Measurements from ENCODE around the gene PKP1.
"Not testable (repeated sequence)": the region's sequence is repeated elsewhere in the genome, so short reads cannot be mapped to it uniquely, and the experiment has no call there.

The PKP1 gene, protein sequence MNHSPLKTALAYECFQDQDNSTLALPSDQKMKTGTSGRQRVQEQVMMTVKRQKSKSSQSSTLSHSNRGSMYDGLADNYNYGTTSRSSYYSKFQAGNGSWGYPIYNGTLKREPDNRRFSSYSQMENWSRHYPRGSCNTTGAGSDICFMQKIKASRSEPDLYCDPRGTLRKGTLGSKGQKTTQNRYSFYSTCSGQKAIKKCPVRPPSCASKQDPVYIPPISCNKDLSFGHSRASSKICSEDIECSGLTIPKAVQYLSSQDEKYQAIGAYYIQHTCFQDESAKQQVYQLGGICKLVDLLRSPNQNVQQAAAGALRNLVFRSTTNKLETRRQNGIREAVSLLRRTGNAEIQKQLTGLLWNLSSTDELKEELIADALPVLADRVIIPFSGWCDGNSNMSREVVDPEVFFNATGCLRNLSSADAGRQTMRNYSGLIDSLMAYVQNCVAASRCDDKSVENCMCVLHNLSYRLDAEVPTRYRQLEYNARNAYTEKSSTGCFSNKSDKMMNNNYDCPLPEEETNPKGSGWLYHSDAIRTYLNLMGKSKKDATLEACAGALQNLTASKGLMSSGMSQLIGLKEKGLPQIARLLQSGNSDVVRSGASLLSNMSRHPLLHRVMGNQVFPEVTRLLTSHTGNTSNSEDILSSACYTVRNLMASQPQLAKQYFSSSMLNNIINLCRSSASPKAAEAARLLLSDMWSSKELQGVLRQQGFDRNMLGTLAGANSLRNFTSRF

DNA sequence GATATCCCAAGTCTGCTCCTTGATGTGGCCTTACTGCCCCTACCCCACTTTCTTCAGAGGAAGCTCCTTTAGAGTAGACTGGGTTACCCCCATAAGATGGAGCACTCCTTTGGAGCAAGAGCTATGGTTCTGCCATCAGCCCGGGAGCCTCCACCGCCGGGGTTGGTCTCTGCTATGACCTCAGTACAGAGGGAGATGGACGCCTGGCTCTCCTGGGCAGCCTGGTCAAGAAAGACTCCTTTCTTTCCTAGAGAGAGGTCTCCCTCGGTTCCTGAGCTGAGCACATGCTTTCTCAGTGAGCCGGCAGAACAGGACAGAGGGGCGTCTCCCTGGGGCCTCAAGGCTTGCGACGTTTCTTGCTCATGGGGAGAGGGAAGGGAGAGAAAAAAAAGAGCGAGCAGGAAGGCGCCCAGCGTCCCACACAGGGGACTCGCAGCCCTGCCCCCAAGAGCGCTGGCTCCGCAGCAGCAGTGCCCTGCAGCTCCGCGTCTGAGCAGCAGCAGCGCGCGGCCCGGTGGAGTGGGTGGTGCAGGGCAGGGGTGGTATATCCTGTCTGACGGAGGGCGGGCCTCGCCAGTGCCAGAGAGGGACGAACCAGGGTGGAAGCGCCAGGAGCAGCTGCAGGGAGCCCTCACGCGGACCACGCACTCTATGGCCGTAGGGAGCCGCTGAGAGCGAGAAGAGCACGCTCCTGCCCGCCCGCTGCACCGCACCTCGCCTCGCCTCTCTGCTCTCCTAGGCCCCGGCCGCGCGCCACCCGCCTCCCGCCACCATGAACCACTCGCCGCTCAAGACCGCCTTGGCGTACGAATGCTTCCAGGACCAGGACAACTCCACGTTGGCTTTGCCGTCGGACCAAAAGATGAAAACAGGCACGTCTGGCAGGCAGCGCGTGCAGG, at the start of gene PKP1:
Gene PKP1 (plus strand): TSS at position 576 of the 899 bp plus-strand sequence. CDS start 197 bp downstream, at position 773.
- no peak for DNase-seq (ENCODE audit: low spot score)

- DNase-seq (ENCODE audit: low spot score): not testable (repeated sequence)
Measured at GRCh38 chr1:201239646-201240045, 43.7 kb upstream of the PKP1 start.

- no peak for DNase-seq (ENCODE audit: low spot score)
Measured at GRCh38 chr1:201240171-201240570, 43.1 kb upstream of the PKP1 start.

- DNase-seq (ENCODE audit: low spot score): no peak
Measured at GRCh38 chr1:201241736-201242135, 41.6 kb upstream of the PKP1 start.

DNA sequence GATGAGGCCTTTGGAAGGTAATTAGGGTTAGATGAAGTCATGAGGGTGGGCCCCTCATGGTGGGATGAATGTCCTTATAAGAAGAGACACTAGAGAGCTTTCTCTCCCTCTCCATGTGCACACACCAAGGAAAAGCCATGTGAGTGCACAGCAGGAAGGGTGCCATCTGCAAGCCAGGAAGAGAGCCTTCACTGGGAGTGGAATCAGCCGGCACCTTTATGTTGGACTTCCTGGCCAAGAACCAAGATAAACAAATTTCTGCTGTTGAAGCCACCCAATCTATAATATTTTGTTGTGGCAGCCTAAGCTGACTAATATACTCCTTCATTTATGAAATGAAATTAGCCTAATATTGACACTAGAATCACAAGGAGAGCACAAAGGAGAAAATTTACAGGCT, 38.2 kb upstream of the PKP1 start:
- no peak for DNase-seq (ENCODE audit: low spot score)

DNA sequence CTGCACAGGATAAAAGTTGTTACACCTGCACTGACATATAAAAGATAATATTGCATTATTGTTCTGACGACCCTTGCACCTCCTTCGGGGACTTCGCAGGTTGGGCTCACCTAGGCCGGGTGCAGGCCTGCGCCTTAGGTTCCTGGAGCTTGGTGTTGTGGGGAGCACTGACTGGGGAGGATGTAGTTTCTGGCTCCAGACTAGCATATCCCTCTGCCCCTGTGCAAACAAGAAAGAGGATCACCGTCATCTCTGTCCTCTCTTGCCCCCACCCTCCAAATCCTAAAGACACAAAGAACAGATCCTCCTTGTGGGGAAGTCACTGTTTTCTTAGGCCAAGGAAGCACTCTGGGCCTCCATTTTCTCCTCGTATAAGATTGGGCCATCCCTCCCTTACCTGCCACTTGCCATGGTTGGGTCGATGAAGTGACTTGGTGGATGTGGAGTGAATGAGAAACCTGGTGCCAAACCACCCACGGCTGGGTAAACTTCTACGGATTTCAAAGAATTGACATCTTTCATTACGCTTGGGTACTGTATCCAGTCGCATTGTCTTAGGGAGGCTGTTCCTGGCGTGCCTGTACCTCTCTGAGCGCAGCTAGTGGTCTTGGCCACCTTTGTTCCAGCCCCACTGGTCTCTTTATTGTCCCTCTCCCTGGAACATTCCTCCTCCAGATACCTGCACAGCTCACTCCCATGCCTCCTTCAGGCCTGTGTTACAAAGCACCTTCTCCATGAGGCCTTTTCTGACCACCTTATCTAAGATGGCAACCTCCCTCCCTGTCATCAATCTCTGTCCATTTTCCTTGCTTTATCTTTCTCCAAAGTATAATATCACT, 34.4 kb upstream of the PKP1 start:
- DNase-seq (ENCODE audit: low spot score): no peak

- DNase-seq (ENCODE audit: low spot score): no peak
Measured at GRCh38 chr1:201250326-201251011, 32.8 kb upstream of the PKP1 start.

- DNase-seq (ENCODE audit: low spot score): no peak
Measured at GRCh38 chr1:201251411-201251810, 31.9 kb upstream of the PKP1 start.

GRCh38 chr1:201251851-201252430, 31.4 kb upstream of the PKP1 start:
- no peak for DNase-seq (ENCODE audit: low spot score)

- no peak for DNase-seq (ENCODE audit: low spot score)
Measured at GRCh38 chr1:201252944-201253371, 30.3 kb upstream of the PKP1 start.

GRCh38 chr1:201253411-201253810, 29.9 kb upstream of the PKP1 start:
- DNase-seq (ENCODE audit: low spot score): peak; percentile 39

DNA sequence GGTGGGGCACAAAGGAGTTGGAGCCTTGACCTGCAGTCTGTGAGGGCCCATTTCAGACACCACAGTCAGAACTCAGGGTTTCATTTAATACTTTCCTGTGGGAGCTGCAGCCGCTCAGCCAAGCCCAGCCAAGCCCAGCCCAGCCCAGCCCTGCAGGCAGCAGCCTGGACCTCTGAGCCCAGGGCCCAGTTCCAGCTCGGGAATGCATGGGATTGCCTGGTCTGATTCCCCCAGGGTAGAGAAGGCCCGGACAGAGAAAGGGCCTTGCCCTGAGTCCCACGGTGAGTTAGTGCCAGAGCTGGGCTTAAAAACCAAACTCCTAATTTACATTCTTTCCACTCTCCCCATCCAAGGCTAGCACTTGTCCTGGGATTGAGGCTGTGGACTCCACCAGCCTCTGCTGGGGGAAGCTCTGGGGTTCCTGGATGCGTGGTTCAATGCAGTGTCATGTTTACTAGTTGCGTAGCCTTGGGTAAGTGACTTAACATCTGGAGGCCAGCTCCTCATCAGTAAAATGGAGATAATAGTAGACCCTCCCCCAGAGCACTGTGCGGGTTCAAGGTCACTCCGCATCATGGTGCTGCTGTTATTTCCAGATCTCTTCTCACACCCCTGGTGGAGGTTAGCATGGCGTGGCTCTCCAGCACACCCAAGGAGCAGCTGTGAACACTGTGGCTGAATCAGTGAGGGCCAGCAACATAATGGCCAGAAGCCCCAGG, 29.2 kb upstream of the PKP1 start:
- DNase-seq (ENCODE audit: low spot score): no peak

- peak; percentile 33 for DNase-seq (ENCODE audit: low spot score)
Measured at GRCh38 chr1:201254625-201255478, 28.5 kb upstream of the PKP1 start.

DNA sequence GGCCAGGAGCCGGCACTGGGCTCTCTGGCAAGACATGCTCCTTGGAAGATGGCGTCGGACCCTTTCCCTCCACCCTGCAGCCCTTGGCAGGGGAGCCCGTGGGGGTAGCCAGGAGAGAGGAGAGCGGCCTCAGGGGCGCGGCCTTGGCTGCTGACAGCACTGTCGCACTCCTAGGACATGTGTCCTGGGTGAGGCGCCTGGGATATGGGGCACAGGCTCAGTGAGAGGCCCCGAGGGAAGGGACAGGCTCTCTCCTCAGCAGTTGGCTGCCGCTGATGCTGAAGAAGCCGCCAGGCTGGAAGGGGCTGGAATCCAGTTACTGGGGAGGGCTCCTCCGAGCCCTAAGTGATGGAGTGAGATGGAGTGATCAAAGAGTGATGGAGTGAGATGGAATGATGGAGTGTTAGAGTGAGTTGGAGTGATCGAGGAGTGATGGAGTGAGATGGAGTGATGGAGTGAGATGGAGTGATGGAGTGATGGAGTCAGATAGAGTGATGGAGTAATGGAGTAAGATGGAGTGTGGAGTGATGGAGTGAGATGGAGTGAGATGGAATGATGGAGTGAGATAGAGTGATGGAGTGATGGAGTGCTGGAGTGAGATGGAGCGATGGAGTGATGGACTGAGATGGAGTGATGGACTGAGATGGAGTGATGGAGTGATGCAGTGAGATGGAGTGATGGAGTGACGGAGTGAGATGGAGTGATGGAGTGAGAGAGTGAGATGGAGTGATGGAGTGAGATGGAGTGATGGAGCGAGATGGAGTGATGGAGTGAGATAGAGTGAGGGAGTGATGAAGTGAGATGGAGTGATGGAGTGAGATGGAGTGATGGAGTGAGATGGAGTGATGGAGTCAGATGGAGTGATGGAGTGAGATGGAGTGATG, 27.6 kb upstream of the PKP1 start:
- no peak for DNase-seq (ENCODE audit: low spot score)

DNA sequence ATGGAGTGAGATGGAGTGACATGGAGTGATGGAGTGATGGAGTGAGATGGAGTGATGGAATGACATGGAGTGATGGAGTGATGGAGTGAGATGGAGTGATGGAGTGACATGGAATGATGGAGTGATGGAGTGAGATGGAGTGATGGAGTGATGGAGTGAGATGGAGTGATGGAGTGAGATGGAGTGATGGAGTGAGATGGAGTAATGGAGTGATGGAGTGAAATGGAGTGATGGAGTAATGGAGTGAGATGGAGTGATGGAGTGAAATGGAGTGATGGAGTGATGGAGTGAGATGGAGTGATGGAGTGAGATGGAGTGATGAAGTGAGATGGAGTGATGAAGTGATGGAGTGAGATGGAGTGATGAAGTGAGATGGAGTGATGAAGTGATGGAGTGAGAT, 25.2 kb upstream of the PKP1 start:
- DNase-seq (ENCODE audit: low spot score): not testable (repeated sequence)

DNA sequence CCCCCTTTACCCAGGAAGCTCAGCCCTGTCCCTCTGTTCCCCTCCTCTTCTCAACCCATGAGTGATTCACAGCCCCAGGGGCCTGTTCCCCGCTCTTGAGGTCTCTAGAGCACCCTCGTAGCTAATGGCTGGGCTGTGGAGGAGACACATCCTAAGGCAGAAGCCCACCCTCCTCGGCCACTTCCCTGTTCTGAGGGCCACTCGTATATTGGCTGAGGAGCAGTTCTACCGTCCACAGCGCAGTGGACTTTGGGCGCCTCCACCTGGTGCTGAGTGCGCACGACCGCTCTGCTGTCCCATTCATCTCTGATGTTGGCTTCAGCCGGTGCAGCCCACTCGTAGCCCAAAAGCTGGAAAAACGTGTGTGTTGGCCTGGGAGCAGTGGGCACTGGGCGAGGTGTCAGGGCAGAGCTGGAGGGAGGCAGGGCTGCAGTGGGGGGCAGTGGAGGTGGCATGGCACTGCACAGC, 24.5 kb upstream of the PKP1 start:
- DNase-seq (ENCODE audit: low spot score): no peak

- no peak for DNase-seq (ENCODE audit: low spot score)
Measured at GRCh38 chr1:201259476-201260235, 23.6 kb upstream of the PKP1 start.

Data from cerebellar cortex (tissue), 1 donor.